HepG2 (cell line): ENCODE data around the gene EXOSC6. TPM values are rescaled to one million over a fixed set of nuclear protein-coding genes. Genes with fewer than 3 reads are reported as not detected.

Experiments
- ARHGAP35 ChIP-seq: sonication (generic); formaldehyde crosslinking; IDR thresholded peaks from 2 replicates; pipeline ENCODE4 v1.9.0; 2022; ENCODE audit warnings: mild to moderate bottlenecking, inconsistent platforms, moderate library complexity, missing genetic modification reagents, borderline replicate concordance
- ASH2L ChIP-seq: fragments of 300-600, 200-600 bp; sonication (generic); IDR thresholded peaks from 2 replicates; pipeline ENCODE4 v1.7.0; 2017; ENCODE audit warnings: low read depth, mild to moderate bottlenecking, moderate library complexity, mixed read lengths, low read length; ENCODE audit not compliant: insufficient read length
- BATF2 ChIP-seq: sonication (generic); formaldehyde crosslinking; IDR thresholded peaks from 2 replicates; pipeline ENCODE4 v1.8.0; 2022; ENCODE audit warnings: mild to moderate bottlenecking, missing genetic modification reagents, moderate library complexity
- CHCHD3 ChIP-seq: sonication (generic); formaldehyde crosslinking; IDR thresholded peaks from 2 replicates; pipeline ENCODE4 v1.8.0; 2022; ENCODE audit warnings: mild to moderate bottlenecking, missing genetic modification reagents, moderate library complexity
- ESRRA ChIP-seq: sonication (generic); formaldehyde crosslinking; IDR thresholded peaks from 2 replicates; pipeline ENCODE4 v1.5.1; 2020; ENCODE audit warnings: mild to moderate bottlenecking, low read depth, missing genetic modification reagents
- GFI1 ChIP-seq: sonication (generic); formaldehyde crosslinking; IDR thresholded peaks from 2 replicates; pipeline ENCODE4 v1.5.0; 2020; ENCODE audit warnings: missing genetic modification reagents, mild to moderate bottlenecking, borderline replicate concordance
- KAT8 ChIP-seq: IDR thresholded peaks from 2 replicates; pipeline ENCODE4 v1.6.1; 2016; ENCODE audit warnings: missing genetic modification reagents, missing compliant biosample characterization
- NPAS2 ChIP-seq: sonication (generic); formaldehyde crosslinking; IDR thresholded peaks from 2 replicates; pipeline ENCODE4 v1.8.0; 2022; ENCODE audit warnings: mild to moderate bottlenecking, missing genetic modification reagents, borderline replicate concordance
- PAF1 ChIP-seq: IDR thresholded peaks from 2 replicates; pipeline ENCODE4 v1.6.1; 2016; ENCODE audit warnings: missing genetic modification reagents, missing compliant biosample characterization
- REL ChIP-seq: sonication (generic); formaldehyde crosslinking; conservative IDR thresholded peaks from 2 replicates; pipeline ENCODE4 v1.8.0; 2022; ENCODE audit warnings: mild to moderate bottlenecking, missing genetic modification reagents, moderate library complexity
- SIN3A ChIP-seq: IDR thresholded peaks from 2 replicates; pipeline ENCODE4 v1.6.1; 2011; ENCODE audit warnings: low read depth, mild to moderate bottlenecking, control low read depth, low read length, borderline replicate concordance
- ZBTB39 ChIP-seq: sonication (generic); formaldehyde crosslinking; IDR thresholded peaks from 2 replicates; pipeline ENCODE4 v1.5.0; 2020; ENCODE audit warnings: missing genetic modification reagents
- ZFP36 ChIP-seq: fragments of 150-350 bp; IDR thresholded peaks from 2 replicates; pipeline ENCODE4 v1.6.1; 2018; ENCODE audit warnings: borderline replicate concordance, low read length, low read depth; ENCODE audit not compliant: partially characterized antibody
- ZNF281 ChIP-seq: sonication (generic); formaldehyde crosslinking; IDR thresholded peaks from 2 replicates; pipeline ENCODE4 v1.4.0; 2020; ENCODE audit warnings: missing genetic modification reagents, borderline replicate concordance
- ZNF383 ChIP-seq: sonication (generic); formaldehyde crosslinking; IDR thresholded peaks from 2 replicates; pipeline ENCODE4 v1.4.0; 2020; ENCODE audit warnings: missing genetic modification reagents, mild to moderate bottlenecking, borderline replicate concordance
- ZNF468 ChIP-seq: sonication (generic); formaldehyde crosslinking; IDR thresholded peaks from 2 replicates; pipeline ENCODE4 v1.8.0; 2022; ENCODE audit warnings: mild to moderate bottlenecking, moderate library complexity, missing genetic modification reagents
- ZNF552 ChIP-seq: sonication (generic); formaldehyde crosslinking; IDR thresholded peaks from 2 replicates; pipeline ENCODE4 v1.9.0; 2022; ENCODE audit warnings: missing genetic modification reagents, mild to moderate bottlenecking, borderline replicate concordance
- ZNF597 ChIP-seq: sonication (generic); formaldehyde crosslinking; IDR thresholded peaks from 2 replicates; pipeline ENCODE4 v1.5.0; 2020; ENCODE audit warnings: missing genetic modification reagents
- ZNF703 ChIP-seq: sonication (generic); formaldehyde crosslinking; IDR thresholded peaks from 2 replicates; pipeline ENCODE4 v1.5.1; 2020; ENCODE audit warnings: missing genetic modification reagents, mild to moderate bottlenecking, moderate library complexity, borderline replicate concordance
- ZNF777 ChIP-seq: sonication (generic); formaldehyde crosslinking; IDR thresholded peaks from 2 replicates; pipeline ENCODE4 v1.4.0; 2020; ENCODE audit warnings: missing genetic modification reagents
- ZSCAN25 ChIP-seq: sonication (generic); formaldehyde crosslinking; IDR thresholded peaks from 2 replicates; pipeline ENCODE4 v1.8.0; 2022; ENCODE audit warnings: mild to moderate bottlenecking, missing genetic modification reagents
- polyA plus RNA-seq, 8 experiments: library from polyadenylated mRNA; depleted of rRNA in 3 of 8; stranded (reverse) in 7 of 8; unstranded in 1 of 8; fragments of >200 nt; fragmentation: Illumina TruSeq in 4 of 8; extraction: Trizol in 4 of 8; gene quantifications; 2 replicates each; pipeline versions ENCODE4 v1.2.1 to v1.2.3, GENCODE V29; 2011 to 2016; ENCODE audit warnings: low read depth in 4 of 8, missing spikeins in 1 of 8, mixed read lengths in 1 of 8; ENCODE audit not compliant: insufficient read depth in 1 of 8
- total RNA-seq, 5 experiments: library from RNA; depleted of rRNA; stranded (reverse); fragments of >200 nt; fragmentation: Illumina TruSeq; extraction: Trizol; gene quantifications; 2 replicates each; pipeline ENCODE4 v1.2.3, GENCODE V29; 2016; ENCODE audit warnings: low read depth in 1 of 5

Gene EXOSC6
- total and polyA plus RNA-seq, 2 of the 13 experiments (the other 11 are each of a cell fraction or from before 2014, with no cell fraction given) = 13.1 to 39.9 TPM

- TF ChIP-seq ZNF281 = peak; percentile 55; the same call in 1 of the 2 replicates
- TF ChIP-seq ZSCAN25 (CRISPR knock-in tag) = peak; percentile 71
- TF ChIP-seq SIN3A = peak; percentile 92; the same call in 1 of the 2 replicates
- TF ChIP-seq ZBTB39 = peak; percentile 13; the same call in 1 of the 2 replicates
- TF ChIP-seq REL = peak; percentile 97
- TF ChIP-seq KAT8 (CRISPR knock-in tag) = peak; percentile 96
- TF ChIP-seq PAF1 (CRISPR knock-in tag) = peak; percentile 100
- peak; percentile 54; the same call in 1 of the 2 replicates for TF ChIP-seq ESRRA (CRISPR knock-in tag)
- peak; percentile 80 for TF ChIP-seq ASH2L
- TF ChIP-seq ZFP36 = no peak
- TF ChIP-seq ARHGAP35 (CRISPR knock-in tag) = peak; percentile 97; the same call in 1 of the 2 replicates
- no peak for TF ChIP-seq ZNF777 (CRISPR knock-in tag)
- peak; percentile 75; the same call in 1 of the 2 replicates for TF ChIP-seq GFI1
- no peak for TF ChIP-seq ZNF597 (CRISPR knock-in tag)
- peak; percentile 96 for TF ChIP-seq ZNF468
- TF ChIP-seq ZNF703 (CRISPR knock-in tag) = no peak
- peak; percentile 98 for TF ChIP-seq BATF2 (CRISPR knock-in tag)
- no peak for TF ChIP-seq ZNF383
- no peak for TF ChIP-seq NPAS2 (CRISPR knock-in tag)
- TF ChIP-seq CHCHD3 = peak; percentile 99
- peak; percentile 97 for TF ChIP-seq ZNF552 (CRISPR knock-in tag)
These were observed at the start of gene EXOSC6 (continued) for GRCh38 chr16:70251629-70252354.
